Fibroblast of pulmonary artery (primary cell): Measurements from ENCODE around the gene NCAPG2.

ENCODE experiments used
- DNase-seq: peaks from one replicate; pipeline ENCODE4 v3.0.0-alpha.2; 2010; ENCODE audit warnings: low read depth
- H3K4me3 ChIP-seq: replicated peaks from 2 replicates; pipeline ENCODE4 v1.5.1; 2011; ENCODE audit warnings: low read depth, mild to moderate bottlenecking, control low read depth, low read length, moderate library complexity
- CTCF ChIP-seq: IDR thresholded peaks from 2 replicates; pipeline ENCODE4 v1.5.1; 2011; ENCODE audit warnings: mild to moderate bottlenecking, control low read depth, low read length, inconsistent platforms; ENCODE audit errors: missing control alignments

Gene NCAPG2

DNA sequence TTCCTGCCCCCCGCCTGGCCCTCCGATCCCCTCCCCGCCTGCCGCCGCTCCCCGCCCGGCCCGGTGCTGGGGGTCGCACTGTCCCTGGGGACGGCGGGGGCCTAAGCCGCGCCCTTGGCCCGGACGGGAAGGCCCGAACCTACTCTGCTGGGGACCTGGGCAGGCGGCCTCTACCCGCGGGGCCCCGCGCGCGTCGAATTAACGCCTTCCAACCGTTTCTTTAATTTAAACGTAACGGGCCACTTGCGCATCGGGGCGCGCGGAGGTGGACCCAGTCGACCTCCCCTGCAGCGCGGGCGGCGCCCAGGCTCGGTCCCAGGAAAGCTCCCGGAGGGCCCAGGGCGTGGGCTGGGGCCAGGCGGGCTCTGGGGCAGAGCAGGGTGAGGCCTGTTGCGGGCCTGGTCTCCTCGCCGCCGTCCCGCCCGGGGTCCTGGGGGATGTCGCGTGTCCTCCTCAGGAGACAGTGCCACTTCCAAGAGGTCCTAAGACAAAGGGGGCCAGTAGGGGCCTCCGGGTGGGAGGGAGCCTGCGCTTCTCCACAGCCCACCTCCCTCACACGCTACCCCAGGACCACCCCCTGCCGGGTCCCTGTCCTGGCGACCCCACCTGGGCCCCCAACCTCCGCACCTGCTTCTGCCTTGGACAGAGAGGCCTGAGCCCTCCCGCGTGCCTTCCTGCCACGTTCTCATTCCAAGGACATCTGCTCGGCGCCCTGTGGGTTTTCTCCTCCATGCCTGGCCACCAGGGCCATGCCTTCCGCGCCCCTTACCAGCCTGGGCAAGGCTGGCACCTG is 116.3 kb downstream of the NCAPG2 start:
- no peak for TF ChIP-seq CTCF
- H3K4me3 ChIP-seq, result peak overlapping the region; percentile 37
- no peak for DNase-seq

- peak; percentile 56 for DNase-seq
- TF ChIP-seq CTCF, result no peak
- H3K4me3 ChIP-seq, result peak within 1 kb of the TSS; percentile 37
These were observed 117.2 kb downstream of the NCAPG2 start, which contains the start of gene PTPRN2 for GRCh38 chr7:158587162-158588084. Gene PTPRN2, minus strand, starts transcription at chr7:158587823.

DNA sequence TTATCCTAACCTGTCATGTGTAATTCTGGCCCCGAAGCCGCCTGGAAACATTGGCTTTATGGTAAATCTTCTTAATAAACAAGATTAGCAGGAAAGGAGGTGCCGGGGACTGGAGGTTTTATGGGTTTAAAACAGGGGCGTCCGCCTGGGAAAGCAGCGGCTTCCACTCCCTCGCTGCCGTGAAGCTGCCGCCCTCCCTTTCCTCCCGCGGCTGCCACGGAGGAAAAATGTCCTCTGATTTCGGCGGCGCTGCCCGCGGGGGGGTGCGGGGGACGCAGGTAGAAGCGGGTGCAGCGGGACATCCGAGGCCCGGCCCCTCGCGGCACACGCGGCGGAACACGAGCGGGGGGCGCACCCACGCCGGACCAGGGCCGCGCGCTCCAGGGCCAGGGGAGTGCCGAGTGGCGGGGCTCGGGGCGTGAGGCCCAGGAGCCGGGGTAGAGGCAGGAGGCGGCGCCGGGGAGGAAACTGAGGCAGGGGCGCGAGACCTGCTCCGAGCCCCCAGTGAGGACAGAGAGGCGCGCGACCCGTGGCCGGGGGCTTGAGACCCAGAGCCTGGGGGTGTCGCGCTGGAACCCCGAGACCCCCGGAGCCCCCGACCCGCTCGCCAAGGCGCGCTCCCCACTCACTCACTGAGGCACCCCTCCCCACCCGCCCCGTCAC is 118.0 kb downstream of the NCAPG2 start:
- H3K4me3 ChIP-seq, result no peak overlapping the region
- DNase-seq, result no peak
- TF ChIP-seq CTCF, result no peak

DNA sequence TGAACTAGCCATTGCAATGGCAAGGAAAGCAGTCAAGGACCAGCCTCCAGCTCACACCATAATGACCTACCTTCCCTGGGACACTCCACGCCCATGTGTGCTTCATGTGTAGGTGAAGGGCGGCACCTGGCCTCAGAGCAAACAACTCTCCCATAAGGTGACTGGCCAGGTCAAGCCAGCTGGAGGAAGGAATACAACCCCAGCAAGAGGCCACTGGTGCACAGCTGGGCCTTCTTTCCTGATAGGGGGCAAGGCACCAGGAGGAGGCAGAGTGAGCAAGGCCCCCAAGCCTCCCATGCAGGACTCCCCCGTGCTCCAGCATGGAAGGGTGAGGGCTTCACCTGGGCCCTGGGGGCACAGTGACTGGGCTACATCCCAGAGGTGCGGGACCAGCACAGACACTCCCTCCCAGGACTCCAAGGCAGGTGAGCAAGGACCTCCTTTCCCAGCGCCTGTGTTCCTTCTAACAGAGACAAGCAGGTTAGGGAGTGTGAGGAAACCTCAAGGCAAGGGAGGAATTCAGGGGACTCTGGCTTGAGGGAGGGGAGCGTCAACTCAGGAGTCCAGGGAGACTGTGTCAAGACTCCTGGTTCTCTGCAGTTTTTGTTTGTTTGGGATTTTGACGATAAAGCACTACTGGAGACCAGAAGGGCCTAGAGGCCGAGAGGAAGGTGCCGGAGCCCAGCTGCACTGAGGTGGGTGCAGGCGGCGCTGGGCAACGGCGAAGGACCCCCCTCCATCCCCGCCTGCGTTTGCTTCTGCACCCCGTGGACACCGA is 118.7 kb downstream of the NCAPG2 start:
- no peak for TF ChIP-seq CTCF
- H3K4me3 ChIP-seq, result no peak overlapping the region
- DNase-seq, result no peak

DNA sequence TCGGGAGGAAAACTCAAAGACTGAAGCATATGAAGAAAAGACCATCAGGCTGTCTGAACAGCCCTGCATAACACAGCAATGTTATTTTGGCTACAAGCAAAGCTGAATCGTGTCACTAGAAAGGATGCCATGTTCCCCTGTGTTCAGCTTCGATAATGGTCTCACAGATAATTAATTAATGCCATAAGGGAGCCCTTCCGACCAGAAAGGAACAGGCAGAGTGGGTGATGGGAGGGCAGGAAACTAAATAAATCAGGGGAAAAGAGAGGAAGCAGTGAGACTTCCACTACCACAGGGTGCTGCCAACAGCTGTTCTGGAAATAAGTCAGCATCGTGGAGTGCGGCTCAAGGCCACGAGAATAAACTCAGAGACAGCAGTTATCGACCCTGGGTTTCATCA is 120.2 kb downstream of the NCAPG2 start:
- DNase-seq, result no peak
- H3K4me3 ChIP-seq, result no peak overlapping the region
- TF ChIP-seq CTCF, result no peak

- TF ChIP-seq CTCF, result no peak
- H3K4me3 ChIP-seq, result no peak overlapping the region
- DNase-seq, result no peak
These were observed 120.8 kb downstream of the NCAPG2 start for GRCh38 chr7:158583810-158584209.
